SK-N-SH (cell line): ENCODE results near the gene TMEM132E. TPM values are rescaled to one million over a fixed set of nuclear protein-coding genes. Genes with fewer than 3 reads are reported as not detected.

Source experiments
- CTCF ChIA-PET: fragments of 300-600, 350-600 bp; formaldehyde crosslinking; extraction: SDS; loops from one replicate; lab custom pipeline; 2021; lab: Yijun Ruan, JAX
- POLR2A ChIA-PET: fragments of 350-600 bp; sonication (Branson Sonifier 250); formaldehyde crosslinking; extraction: SDS; loops from one replicate; lab custom pipeline; 2020; ENCODE audit warnings: antibody characterized with exemption, inconsistent platforms; lab: Yijun Ruan, JAX
- DNase-seq: peaks from one replicate; pipeline ENCODE4 v3.0.0; 2012
- H2AFZ ChIP-seq: fragments of 200-600 bp; sonication (generic); 2 replicates; pipeline ENCODE4 v1.8.1; 2016; ENCODE audit warnings: antibody characterized with exemption, mild to moderate bottlenecking, low read depth
- H3F3A ChIP-seq: fragments of 200-600 bp; sonication (generic); replicated peaks from 2 replicates; pipeline ENCODE3; 2016; ENCODE audit warnings: antibody characterized with exemption, mild to moderate bottlenecking; ENCODE audit not compliant: insufficient read depth
- H3K27ac ChIP-seq, 2 experiments: fragments of 200-500 bp in 1 of 2; fragments of 200-600 bp in 1 of 2; sonication (Bioruptor generic) in 1 of 2; sonication (generic), shearing (Covaris generic) in 1 of 2; 2 replicates each; pipeline versions ENCODE4 v1.5.1 to v1.6.1; 2014 to 2016; ENCODE audit warnings: low read depth in 2 of 2, inconsistent platforms in 1 of 2, low read length in 1 of 2, mild to moderate bottlenecking in 1 of 2, mixed read lengths in 1 of 2
- H3K27me3 ChIP-seq: fragments of 200-600 bp; sonication (generic), shearing (Covaris generic); 2 replicates; pipeline ENCODE4 v1.6.1; 2016; ENCODE audit warnings: mixed run types; ENCODE audit not compliant: insufficient read depth
- H3K36me3 ChIP-seq, 2 experiments: fragments of 200-500 bp in 1 of 2; fragments of 200-600 bp in 1 of 2; sonication (Bioruptor generic) in 1 of 2; sonication (generic) in 1 of 2; replicated peaks in 1 of 2; 2 replicates each; pipeline versions ENCODE3 to v1.5.1; 2014 to 2016; ENCODE audit warnings: low read length in 1 of 2, mild to moderate bottlenecking in 1 of 2; ENCODE audit not compliant: insufficient read depth in 2 of 2, control insufficient read depth in 1 of 2
- H3K4me1 ChIP-seq, 2 experiments: fragments of 200-500 bp in 1 of 2; fragments of 200-600 bp in 1 of 2; sonication (Bioruptor generic) in 1 of 2; sonication (generic), shearing (Covaris generic) in 1 of 2; 2 replicates each; pipeline versions ENCODE4 v1.5.1 to v1.6.1; 2014 to 2016; ENCODE audit warnings: low read depth in 1 of 2, low read length in 1 of 2, mixed run types in 1 of 2; ENCODE audit not compliant: insufficient read depth in 2 of 2, control insufficient read depth in 1 of 2
- H3K4me2 ChIP-seq: fragments of 200-600 bp; sonication (generic), shearing (Covaris generic); 2 replicates; pipeline ENCODE4 v1.6.1; 2017; ENCODE audit warnings: mixed run types
- H3K4me3 ChIP-seq, 2 experiments: fragments of 200-500 bp in 1 of 2; fragments of 200-600 bp in 1 of 2; sonication (Bioruptor generic) in 1 of 2; sonication (generic), shearing (Covaris generic) in 1 of 2; 2 replicates each; pipeline versions ENCODE4 v1.5.1 to v1.8.1; 2014 to 2016; ENCODE audit warnings: low read depth in 2 of 2, inconsistent platforms in 1 of 2, low read length in 1 of 2, mild to moderate bottlenecking in 1 of 2, mixed read lengths in 1 of 2, moderate library complexity in 1 of 2
- H3K79me2 ChIP-seq: fragments of 200-600 bp; sonication (generic); 2 replicates; pipeline ENCODE4 v1.8.1; 2017; ENCODE audit warnings: mild to moderate bottlenecking; ENCODE audit not compliant: insufficient read depth
- H3K9ac ChIP-seq: fragments of 200-600 bp; sonication (generic); 2 replicates; pipeline ENCODE4 v1.6.1; 2017; ENCODE audit warnings: mixed run types
- H3K9me2 ChIP-seq: fragments of 200-600 bp; sonication (generic); 2 replicates; pipeline ENCODE4 v1.6.1; 2017; ENCODE audit warnings: mixed run types
- H3K9me3 ChIP-seq: fragments of 200-600 bp; sonication (generic); 2 replicates; pipeline ENCODE4 v1.6.1; 2017; ENCODE audit warnings: mixed run types, mild to moderate bottlenecking, moderate library complexity
- H4K20me1 ChIP-seq: fragments of 200-600 bp; sonication (generic); 2 replicates; pipeline ENCODE4 v1.6.1; 2017; ENCODE audit warnings: mild to moderate bottlenecking, mixed run types; ENCODE audit not compliant: insufficient read depth
- EZH2phosphoT487 ChIP-seq: fragments of 200-600 bp; sonication (generic); IDR thresholded peaks from 2 replicates; pipeline ENCODE4 v1.6.1; 2017; ENCODE audit warnings: low read depth, mixed run types, mild to moderate bottlenecking, antibody characterized with exemption, moderate library complexity, borderline replicate concordance
- FOSL2 ChIP-seq: IDR thresholded peaks from 2 replicates; pipeline ENCODE4 v1.4.0; 2012; ENCODE audit warnings: low read depth, mild to moderate bottlenecking, moderate library complexity, borderline replicate concordance
- FOXM1 ChIP-seq: IDR thresholded peaks from 2 replicates; pipeline ENCODE4 v1.4.0; 2012; ENCODE audit warnings: low read depth, mild to moderate bottlenecking
- JUND ChIP-seq: IDR thresholded peaks from 2 replicates; pipeline ENCODE4 v1.4.0; 2012
- POLR2AphosphoS5 ChIP-seq: IDR thresholded peaks from 2 replicates; pipeline ENCODE4 v1.6.1; 2012; ENCODE audit warnings: low read depth, low read length
- RCOR1 ChIP-seq: fragments of 150-350 bp; IDR thresholded peaks from 2 replicates; pipeline ENCODE4 v1.6.1; 2017; ENCODE audit warnings: antibody characterized with exemption, low read length
- TEAD4 ChIP-seq: IDR thresholded peaks from 2 replicates; pipeline ENCODE4 v1.4.0; 2012; ENCODE audit warnings: mild to moderate bottlenecking, borderline replicate concordance; ENCODE audit not compliant: insufficient read depth
- YY1 ChIP-seq: IDR thresholded peaks from 2 replicates; pipeline ENCODE4 v1.4.0; 2012; ENCODE audit warnings: low read depth, mild to moderate bottlenecking
- WGBS: methylation state at CpG from one replicate; pipeline ENCODE4 v1.1.6; 2017; ENCODE audit warnings: low lambda C conversion rate; 5-methylcytosine and 5-hydroxymethylcytosine counted together
- polyA plus RNA-seq, 3 experiments: library from polyadenylated mRNA; depleted of rRNA; stranded (reverse); fragments of >200 nt; gene quantifications; 2 replicates each; pipeline ENCODE4 v1.2.3, GENCODE V29; 2012
- TF ChIP-seq, protein P1 (sequence below): fragments of 150-350 bp; IDR thresholded peaks from 2 replicates; pipeline ENCODE4 v1.6.1; 2017; ENCODE audit warnings: antibody characterized with exemption, low read length, low read depth, borderline replicate concordance
- TF ChIP-seq, protein P2 (sequence below): IDR thresholded peaks from 2 replicates; pipeline ENCODE4 v1.6.1; 2012; ENCODE audit warnings: mild to moderate bottlenecking, low read depth, low read length, moderate library complexity

The TMEM132E gene
- polyA plus RNA-seq, 1 of the 3 experiments (the other 2 are of a cell fraction): not detected

DNA sequence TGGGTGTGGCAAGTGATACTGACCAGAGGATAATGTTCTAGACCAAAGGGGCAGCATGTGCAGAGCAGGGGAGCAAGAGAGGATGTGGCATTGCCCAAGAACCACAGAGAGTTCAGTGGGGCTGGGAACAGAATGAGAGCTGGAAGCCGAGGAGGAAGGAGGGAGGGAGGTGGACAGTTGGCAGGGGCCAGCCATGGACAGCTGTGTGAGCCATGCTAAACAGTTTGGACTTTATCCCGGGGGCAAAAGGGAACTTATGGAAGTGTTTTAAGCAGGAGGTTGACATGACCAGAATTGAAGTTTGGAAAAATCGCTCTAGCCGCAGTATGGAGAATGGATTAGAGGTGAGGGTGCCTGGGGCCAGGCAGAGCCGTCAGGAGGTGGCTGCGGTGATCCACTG, 29.4 kb upstream of the TMEM132E start:
- no peak for TF ChIP-seq EZH2phosphoT487
- no peak for TF ChIP-seq JUND
- TF ChIP-seq FOSL2: no peak
- no peak for TF ChIP-seq RCOR1
- TF ChIP-seq, protein P1, sequence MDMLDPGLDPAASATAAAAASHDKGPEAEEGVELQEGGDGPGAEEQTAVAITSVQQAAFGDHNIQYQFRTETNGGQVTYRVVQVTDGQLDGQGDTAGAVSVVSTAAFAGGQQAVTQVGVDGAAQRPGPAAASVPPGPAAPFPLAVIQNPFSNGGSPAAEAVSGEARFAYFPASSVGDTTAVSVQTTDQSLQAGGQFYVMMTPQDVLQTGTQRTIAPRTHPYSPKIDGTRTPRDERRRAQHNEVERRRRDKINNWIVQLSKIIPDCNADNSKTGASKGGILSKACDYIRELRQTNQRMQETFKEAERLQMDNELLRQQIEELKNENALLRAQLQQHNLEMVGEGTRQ: no peak
- no peak for TF ChIP-seq TEAD4
- H3K9me2 ChIP-seq: no peaks in the 10 kb centered on the region
- no peaks in the 10 kb centered on the region; the same call in 1 of the 2 replicates for H3K27me3 ChIP-seq
- no peak overlapping the region for H3K27ac ChIP-seq
- H2AFZ ChIP-seq: no peak overlapping the region
- 22% methylated on average over 6 of the region's 6 CpGs for WGBS
- no peak overlapping the region for H3K9ac ChIP-seq
- H3K4me1 ChIP-seq: no peaks in the 10 kb centered on the region
- H3K36me3 ChIP-seq: no peaks in the 10 kb centered on the region
- H3K4me3 ChIP-seq: no peak overlapping the region
- H4K20me1 ChIP-seq: no peaks in the 10 kb centered on the region
- CTCF ChIA-PET: interaction anchor here (0.6 to 1.9 kb wide), 3 partner anchors 11 to 35 kb away, joined by 3 to 6 read pairs (median 4); no protein-coding TSS in a partner anchor
- H3K79me2 ChIP-seq: no peaks in the 10 kb centered on the region
- POLR2A ChIA-PET: no interaction called here
- H3F3A ChIP-seq: no peaks in the 10 kb centered on the region
- H3K9me3 ChIP-seq: no peaks in the 10 kb centered on the region
- no peak for DNase-seq
- H3K4me2 ChIP-seq: no peak overlapping the region

- Histone ChIP-seq H3K4me1 (no peaks in the 10 kb centered on the region), H4K20me1 (no peaks in the 10 kb centered on the region)
- CTCF ChIA-PET: interaction anchor here (1.6 to 8.0 kb wide), 3 partner anchors 11 to 336 kb away, joined by 4 to 69 read pairs (median 8); no protein-coding TSS in a partner anchor
These were observed 25.5 kb upstream of the TMEM132E start for GRCh38 chr17:34553907-34554306.

DNA sequence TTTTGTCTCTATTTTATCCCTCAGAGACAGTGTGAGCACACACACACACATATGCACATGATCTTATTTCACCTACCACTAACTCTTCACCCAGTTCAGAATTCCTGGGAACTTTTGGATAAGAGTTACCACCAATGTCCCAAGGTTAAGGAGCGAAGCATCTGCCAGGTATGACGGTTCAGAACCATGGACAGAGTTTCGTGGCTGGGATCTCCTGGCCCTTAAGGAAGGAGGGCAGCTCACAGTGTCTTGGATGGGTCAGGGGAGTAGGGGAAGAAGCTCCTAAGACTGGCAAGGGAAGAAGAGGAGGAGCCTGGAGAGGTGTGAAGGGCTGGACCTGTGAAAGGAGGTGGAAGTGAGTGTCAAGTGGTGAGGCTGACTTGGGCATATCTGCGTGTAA, 23.0 kb upstream of the TMEM132E start:
- Histone ChIP-seq H3K27me3 (no peaks in the 10 kb centered on the region), H3K4me1 (no peaks in the 10 kb centered on the region), H3K27ac (no peak overlapping the region), H3K4me2 (no peak overlapping the region), H3K9me3 (no peaks in the 10 kb centered on the region), H3K36me3 (no peaks in the 10 kb centered on the region), H3F3A (no peaks in the 10 kb centered on the region), H3K4me3 (no peak overlapping the region), H3K9me2 (no peaks in the 10 kb centered on the region), H4K20me1 (no peaks in the 10 kb centered on the region), H3K79me2 (no peaks in the 10 kb centered on the region), H2AFZ (no peak overlapping the region), H3K9ac (no peak overlapping the region)
- TF ChIP-seq, protein P2, sequence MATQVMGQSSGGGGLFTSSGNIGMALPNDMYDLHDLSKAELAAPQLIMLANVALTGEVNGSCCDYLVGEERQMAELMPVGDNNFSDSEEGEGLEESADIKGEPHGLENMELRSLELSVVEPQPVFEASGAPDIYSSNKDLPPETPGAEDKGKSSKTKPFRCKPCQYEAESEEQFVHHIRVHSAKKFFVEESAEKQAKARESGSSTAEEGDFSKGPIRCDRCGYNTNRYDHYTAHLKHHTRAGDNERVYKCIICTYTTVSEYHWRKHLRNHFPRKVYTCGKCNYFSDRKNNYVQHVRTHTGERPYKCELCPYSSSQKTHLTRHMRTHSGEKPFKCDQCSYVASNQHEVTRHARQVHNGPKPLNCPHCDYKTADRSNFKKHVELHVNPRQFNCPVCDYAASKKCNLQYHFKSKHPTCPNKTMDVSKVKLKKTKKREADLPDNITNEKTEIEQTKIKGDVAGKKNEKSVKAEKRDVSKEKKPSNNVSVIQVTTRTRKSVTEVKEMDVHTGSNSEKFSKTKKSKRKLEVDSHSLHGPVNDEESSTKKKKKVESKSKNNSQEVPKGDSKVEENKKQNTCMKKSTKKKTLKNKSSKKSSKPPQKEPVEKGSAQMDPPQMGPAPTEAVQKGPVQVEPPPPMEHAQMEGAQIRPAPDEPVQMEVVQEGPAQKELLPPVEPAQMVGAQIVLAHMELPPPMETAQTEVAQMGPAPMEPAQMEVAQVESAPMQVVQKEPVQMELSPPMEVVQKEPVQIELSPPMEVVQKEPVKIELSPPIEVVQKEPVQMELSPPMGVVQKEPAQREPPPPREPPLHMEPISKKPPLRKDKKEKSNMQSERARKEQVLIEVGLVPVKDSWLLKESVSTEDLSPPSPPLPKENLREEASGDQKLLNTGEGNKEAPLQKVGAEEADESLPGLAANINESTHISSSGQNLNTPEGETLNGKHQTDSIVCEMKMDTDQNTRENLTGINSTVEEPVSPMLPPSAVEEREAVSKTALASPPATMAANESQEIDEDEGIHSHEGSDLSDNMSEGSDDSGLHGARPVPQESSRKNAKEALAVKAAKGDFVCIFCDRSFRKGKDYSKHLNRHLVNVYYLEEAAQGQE: peak; percentile 93
- no peak for TF ChIP-seq YY1
- DNase-seq: no peak
- WGBS: 54% methylated on average over 4 of the region's 4 CpGs
- ChIA-PET CTCF (interaction anchor here (2.3 to 8.0 kb wide), 2 partner anchors 13 to 82 kb away, joined by 8 to 69 read pairs; no protein-coding TSS in a partner anchor), POLR2A (no interaction called here)

More at GRCh38 chr17:34553907-34554306, 25.5 kb upstream of the TMEM132E start:
- no peaks in the 10 kb centered on the region for H3K27me3 ChIP-seq
- H3K9me3 ChIP-seq: no peaks in the 10 kb centered on the region
- H3K9ac ChIP-seq: no peak overlapping the region
- DNase-seq: no peak
- no peaks in the 10 kb centered on the region for H3K79me2 ChIP-seq
- no peak overlapping the region for H3K27ac ChIP-seq
- no peaks in the 10 kb centered on the region for H3F3A ChIP-seq
- no peak overlapping the region for H3K4me3 ChIP-seq
- POLR2A ChIA-PET: no interaction called here
- H2AFZ ChIP-seq: no peak overlapping the region
- no peak overlapping the region for H3K4me2 ChIP-seq
- no peaks in the 10 kb centered on the region for H3K36me3 ChIP-seq
- 39% methylated on average over 4 of the region's 4 CpGs for WGBS
- H3K9me2 ChIP-seq: no peaks in the 10 kb centered on the region
- no peak for TF ChIP-seq FOXM1
- no peak for TF ChIP-seq POLR2AphosphoS5
